Hepatocyte (in vitro differentiated cells): Measurements from ENCODE around the gene TSPAN3.

ENCODE experiments used
- CTCF ChIP-seq: fragments of 200-600 bp; sonication (generic); IDR thresholded peaks from 2 replicates; pipeline ENCODE4 v1.5.1; 2016; ENCODE audit warnings: antibody characterized with exemption, mild to moderate bottlenecking; ENCODE audit not compliant: poor library complexity
- EZH2 ChIP-seq: fragments of 200-600 bp; sonication (generic); IDR thresholded peaks from 2 replicates; pipeline ENCODE4 v1.6.1; 2016; ENCODE audit warnings: antibody characterized with exemption, mild to moderate bottlenecking, borderline replicate concordance
- EZH2phosphoT487 ChIP-seq: fragments of 200-600 bp; sonication (generic); IDR thresholded peaks from one replicate; pipeline ENCODE4 v1.6.1; 2018; ENCODE audit warnings: antibody characterized with exemption, mild to moderate bottlenecking, low read depth, moderate library complexity; ENCODE audit not compliant: unreplicated experiment, severe bottlenecking

- TF ChIP-seq CTCF: no peak
- TF ChIP-seq EZH2phosphoT487: no peak
- TF ChIP-seq EZH2: no peak
These were observed 43.7 kb downstream of the TSPAN3 start for GRCh38 chr15:77027111-77027696.
